Activated CD4-positive, alpha-beta T cell treated with anti-CD3 and anti-CD28 coated beads, Interleukin-2, Interleukin-4, amounts not matched to agents 100 ng/mL and 50 ng/mL, durations not matched to agents 16 hours and 8 hours (primary cell): ENCODE measurements around the gene SARDH.
"Not testable (repeated sequence)": the region's sequence is repeated elsewhere in the genome, so short reads cannot be mapped to it uniquely, and the experiment has no call there.

Source experiments
- DNase-seq: peaks from one replicate; pipeline ENCODE4 v3.0.0-alpha.2; 2020; ENCODE audit warnings: low spot score

Gene SARDH

DNA sequence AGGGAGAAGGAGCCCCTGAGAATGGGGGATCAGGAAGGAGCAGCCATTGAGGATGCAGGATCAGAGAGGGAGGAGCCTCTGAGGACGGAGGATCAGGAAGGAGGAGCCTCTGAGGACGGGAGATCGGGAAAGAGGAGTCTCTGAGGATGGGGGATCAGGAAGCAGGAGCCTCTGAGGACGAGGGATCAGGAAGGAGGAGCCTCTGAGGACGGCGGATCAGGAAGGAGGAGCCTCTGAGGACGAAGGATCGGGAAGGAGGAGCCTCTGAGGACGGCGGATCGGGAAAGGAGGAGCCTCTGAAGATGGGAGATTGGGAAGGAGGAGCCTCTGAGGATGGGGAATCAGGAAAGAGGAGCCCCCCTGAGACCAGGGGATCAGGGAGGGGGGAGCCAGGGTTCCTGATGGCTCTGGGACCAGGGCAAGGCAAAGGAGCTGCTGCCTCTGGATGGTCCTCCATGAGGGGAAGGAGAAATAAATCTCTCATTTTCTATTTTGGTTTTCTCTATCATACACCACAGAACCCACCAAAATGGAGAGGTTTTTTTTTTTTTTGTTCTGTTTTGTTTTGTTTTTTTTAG is 22.6 kb upstream of the SARDH start:
- DNase-seq, result no peak

DNA sequence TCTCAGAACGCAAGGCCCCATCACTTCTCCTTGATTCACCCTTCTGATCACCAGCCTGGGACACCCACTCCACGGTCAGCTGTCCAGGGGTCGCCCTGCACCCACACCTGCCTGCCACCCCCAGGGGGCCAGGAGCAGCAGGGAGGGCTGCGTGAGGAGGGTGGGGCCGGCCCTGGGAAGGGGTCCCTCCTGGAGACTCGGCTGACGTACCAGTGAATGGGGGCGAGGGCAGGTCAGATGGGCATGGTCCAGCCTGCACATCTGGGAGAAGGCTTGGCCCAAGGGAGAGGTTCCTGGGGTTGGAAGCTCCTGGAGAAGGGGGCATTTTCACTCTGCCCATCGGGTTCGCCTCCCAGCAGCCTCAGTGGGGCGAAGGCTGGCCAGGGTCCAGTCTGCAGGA is 21.8 kb upstream of the SARDH start:
- DNase-seq, result no peak

DNA sequence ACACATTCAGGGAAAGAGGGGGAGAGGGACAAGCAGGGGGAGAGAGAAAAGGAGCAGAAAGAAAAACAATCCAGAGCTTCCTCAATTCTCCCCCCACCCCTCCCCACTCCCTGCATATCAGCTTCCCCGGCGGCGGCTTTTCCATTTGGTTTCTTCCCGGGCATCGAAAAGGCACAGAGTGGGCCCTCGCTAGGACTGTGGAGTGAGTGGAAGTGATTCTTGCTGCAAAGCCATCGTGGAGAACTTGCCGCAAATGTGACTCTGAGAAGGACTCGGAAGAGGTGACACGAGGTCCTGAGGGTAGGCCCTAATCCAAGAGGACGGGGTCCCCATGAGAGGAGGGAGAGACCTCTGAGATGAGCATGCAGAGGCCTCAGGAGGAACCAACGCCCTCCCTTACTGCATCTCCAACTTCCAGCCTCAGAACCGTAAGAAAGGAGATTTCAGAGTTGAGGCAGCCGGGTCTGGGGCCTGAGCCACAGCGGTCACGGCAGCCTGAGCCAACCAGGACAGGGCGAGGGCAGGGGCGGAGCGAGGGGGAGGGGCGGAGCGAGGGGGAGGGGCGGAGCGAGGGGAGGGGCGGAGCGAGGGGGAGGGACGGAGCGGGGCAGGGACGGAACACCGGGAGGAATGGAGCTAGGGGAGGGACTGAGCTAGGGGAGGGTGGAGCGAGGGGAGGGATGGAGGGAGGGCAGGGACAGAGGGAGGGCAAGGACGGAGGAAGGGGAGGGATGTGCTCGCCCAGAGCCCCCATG is 21.2 kb upstream of the SARDH start:
- DNase-seq, result no peak

- DNase-seq, result no peak
These were observed 20.1 kb upstream of the SARDH start for GRCh38 chr9:133758228-133758627.

- no peak for DNase-seq
These were observed 16.6 kb upstream of the SARDH start for GRCh38 chr9:133754688-133755227.

DNA sequence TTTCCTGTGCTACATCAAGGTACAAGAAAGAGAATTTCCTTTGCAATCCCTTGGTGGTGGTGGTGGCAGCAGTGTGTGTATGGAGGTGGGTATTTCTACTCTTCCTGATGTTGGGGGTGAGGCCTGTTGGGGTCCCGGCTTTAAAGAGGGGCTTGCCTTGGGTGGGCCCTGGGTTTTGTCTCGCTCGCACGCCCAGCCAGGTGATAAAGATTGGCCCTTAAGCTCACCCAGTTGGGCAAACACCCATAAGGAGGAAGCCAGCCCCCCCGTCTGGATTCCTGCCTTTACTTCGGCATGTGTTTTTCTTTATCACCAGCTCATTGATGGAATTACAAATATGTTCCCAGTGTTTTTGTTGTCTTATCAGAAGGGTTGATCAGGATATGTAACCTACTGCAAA is 16.0 kb upstream of the SARDH start:
- no peak for DNase-seq

- no peak for DNase-seq
These were observed 14.7 kb upstream of the SARDH start for GRCh38 chr9:133752739-133753446.

GRCh38 chr9:133750982-133751649 is 13.0 kb upstream of the SARDH start:
- no peak for DNase-seq

DNA sequence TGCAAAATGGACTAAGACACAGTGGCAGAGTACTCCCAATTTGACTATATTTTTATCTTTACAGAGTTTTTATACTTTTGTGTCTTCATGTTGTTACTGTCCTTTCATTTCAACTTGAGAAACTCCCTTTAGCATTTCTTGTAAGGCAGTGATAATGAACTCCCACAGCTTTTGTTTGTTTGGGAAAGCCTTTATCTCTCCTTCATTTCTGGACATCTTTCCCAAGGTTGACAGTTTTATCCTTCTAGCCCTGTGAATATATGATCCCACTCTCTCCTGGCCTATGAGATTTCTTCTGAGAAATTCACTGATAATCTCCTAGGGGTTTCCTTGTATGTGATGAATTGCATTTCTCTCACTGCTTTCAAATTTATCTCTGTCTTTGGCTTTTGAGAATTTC is 9.2 kb upstream of the SARDH start:
- no peak for DNase-seq

DNA sequence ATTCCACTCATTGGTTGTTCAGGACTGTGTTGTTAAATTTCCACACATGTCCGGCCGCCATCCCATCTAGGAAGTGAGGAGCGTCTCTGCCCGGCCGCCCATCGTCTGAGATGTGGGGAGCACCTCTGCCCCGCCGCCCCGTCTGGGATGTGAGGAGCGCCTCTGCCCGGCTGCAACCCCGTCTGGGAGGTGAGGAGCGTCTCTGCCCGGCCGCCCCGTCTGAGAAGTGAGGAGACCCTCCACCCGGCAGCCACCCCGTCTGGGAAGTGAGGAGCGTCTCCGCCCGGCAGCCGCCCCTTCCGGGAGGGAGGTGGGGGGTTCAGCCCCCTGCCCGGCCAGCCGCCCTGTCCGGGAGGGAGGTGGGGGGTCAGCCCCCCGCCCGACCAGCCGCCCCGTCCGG is 6.4 kb upstream of the SARDH start:
- DNase-seq, result not testable (repeated sequence)

GRCh38 chr9:133742849-133743444 is 4.8 kb upstream of the SARDH start:
- peak; percentile 74 for DNase-seq

DNA sequence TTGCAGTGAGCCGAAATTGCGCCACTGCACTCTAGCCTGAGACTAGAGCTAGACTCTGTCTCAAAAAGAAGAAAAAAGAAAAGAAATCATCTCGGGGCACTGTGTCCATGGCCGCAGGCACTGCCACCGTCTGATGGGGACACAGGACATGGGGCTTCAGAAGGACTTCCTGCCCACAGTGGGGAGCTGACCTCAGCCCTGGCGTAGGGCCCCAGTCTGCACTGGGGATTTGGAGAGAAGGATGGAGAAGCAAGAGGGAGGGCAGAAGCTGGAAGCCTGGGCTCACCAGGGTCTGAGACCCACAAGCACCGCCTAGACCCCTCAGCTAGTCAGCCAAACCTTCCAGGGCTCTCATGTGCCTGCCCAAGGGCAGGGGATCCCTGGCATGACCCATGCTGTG is 4.1 kb upstream of the SARDH start:
- no peak for DNase-seq

- no peak for DNase-seq
These were observed 3.6 kb upstream of the SARDH start for GRCh38 chr9:133741716-133742115.

DNA sequence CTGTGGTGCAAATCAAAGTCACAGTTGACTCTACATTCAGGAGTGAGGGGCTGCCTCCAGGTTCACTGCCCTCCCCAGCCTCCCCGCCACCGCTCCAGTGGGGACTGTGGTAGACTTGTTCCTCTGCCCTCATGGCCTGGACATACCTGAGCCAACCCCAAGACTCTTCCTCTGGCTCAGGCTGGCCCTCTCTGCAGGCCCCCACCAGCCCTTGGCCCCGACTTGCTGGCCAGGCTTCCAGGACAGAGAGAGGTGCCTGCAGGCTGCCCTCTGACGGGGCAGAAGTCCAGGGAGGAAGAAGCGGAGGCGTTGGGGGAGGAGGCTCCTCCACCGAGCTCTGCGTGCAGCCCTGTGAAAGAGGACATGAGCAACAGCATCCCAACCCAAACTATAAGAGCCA is 2.8 kb upstream of the SARDH start:
- DNase-seq, result no peak

DNA sequence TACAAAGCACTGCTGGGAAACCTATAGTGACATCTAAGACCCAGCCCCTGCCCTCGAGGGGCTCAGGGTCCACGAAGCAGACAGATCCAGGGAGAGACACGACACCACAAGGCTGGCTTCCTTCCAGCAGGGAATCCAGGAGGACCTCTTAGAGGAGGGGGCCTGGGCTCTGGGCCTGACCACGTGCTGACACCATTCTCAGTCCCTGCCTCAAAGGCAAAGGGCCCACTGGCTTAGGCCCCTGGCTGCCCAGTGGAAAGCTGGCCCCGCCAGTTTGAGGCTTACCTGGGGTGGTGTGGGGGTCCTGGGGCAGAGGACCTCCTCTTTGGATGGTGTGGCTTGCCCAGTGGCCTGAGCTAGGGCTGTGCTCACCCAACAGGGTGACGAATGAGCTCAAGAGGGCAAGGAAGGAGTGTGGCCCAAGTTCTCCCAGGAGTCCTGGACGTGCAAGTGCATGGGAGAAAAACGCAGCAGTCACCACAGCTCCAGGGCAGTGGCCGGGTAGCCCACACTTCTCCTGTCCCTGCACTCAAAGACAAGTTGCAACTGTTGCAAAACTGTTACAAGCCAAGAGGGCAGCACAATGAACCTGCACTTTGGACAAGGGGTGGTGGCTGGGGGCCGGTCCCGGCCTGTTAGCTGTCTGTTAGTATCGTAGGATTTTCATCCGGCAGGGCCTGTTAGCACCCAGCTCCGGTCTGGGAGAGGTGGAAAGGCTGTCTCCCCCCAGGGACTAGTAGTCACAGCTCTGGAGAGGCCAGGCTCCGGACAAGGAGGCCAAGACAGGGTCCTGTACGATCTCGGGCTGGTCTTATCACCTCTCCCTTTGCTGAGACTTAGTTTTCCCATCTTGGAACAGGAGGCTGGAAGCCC is 1.5 kb upstream of the SARDH start:
- no peak for DNase-seq

DNA sequence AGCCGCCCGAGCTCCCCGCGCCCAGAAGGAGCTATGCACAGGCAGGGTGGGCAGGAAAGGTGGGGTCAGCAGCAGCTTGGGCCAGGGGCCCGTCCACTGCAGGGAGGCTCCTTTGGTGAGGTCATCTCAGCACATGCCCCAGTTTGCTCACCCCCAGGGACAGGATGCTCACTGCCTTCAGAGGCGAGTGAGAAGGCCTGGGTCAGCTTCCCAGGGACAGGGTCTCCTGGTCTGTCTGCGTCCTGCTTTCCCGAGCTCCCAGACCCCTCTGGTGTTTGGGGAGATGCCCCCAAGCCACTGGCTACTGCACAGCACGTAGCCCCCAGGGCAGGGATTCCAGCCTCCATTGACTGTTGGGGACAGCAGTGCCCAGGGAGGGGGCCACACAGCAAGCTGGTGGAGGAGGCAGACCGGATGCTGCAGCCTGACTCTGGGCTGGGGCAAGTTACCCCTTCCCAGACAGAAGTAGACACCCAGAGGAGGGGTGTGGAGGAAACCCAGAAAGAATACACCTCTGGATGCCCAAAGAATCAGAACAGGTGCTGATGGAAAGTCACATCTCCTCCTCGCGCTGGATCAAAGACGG is 581 bp upstream of the SARDH start:
- no peak for DNase-seq

GRCh38 chr9:133737071-133737773 is 930 bp downstream of the SARDH start:
- no peak for DNase-seq

GRCh38 chr9:133735931-133736330 is 2.2 kb downstream of the SARDH start:
- no peak for DNase-seq

DNA sequence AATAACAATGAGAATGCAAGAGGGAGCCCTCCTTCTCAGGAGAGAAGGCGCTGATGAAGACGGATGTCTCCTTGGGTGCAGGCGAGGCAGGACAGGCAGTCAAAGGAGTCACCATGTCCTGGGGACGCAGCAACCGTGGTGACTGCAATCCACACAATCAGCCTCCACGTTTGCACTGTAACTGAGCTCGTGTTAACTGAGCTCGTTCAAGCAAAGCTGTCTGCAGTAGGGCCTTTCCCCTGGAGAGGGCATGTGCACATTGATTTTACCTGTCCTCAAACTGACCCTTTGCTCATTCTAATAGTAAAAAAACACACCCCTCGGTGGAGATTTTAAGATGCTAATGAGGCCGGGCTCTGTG is 2.8 kb downstream of the SARDH start:
- DNase-seq, result no peak
